Vagina (tissue), 2 donors: ENCODE results near the gene PON3.

Experiments
- POLR2A ChIP-seq, 2 donors: fragments of 450-650 bp; IDR thresholded peaks; one replicate each; pipeline ENCODE4 v1.6.1; 2017; ENCODE audit warnings: antibody characterized with exemption in 2 of 2, mild to moderate bottlenecking in 2 of 2, moderate library complexity in 2 of 2
- POLR2AphosphoS5 ChIP-seq, 2 donors: sonication (generic); formaldehyde crosslinking; IDR thresholded peaks; one replicate each; pipeline ENCODE4 v1.9.0; 2017; ENCODE audit warnings: antibody characterized with exemption in 2 of 2, mild to moderate bottlenecking in 2 of 2, low read depth in 1 of 2; ENCODE audit not compliant: insufficient read depth in 1 of 2
- TF ChIP-seq, protein P1 (sequence below), 3 experiments: fragments of 450-650 bp in 2 of 3; fragments of 200-600 bp in 1 of 3; sonication (generic) in 1 of 3; IDR thresholded peaks; one replicate each; pipeline ENCODE4 v1.5.1; 2017 to 2019; ENCODE audit warnings: antibody characterized with exemption in 3 of 3, mild to moderate bottlenecking in 2 of 3, moderate library complexity in 2 of 3

DNA sequence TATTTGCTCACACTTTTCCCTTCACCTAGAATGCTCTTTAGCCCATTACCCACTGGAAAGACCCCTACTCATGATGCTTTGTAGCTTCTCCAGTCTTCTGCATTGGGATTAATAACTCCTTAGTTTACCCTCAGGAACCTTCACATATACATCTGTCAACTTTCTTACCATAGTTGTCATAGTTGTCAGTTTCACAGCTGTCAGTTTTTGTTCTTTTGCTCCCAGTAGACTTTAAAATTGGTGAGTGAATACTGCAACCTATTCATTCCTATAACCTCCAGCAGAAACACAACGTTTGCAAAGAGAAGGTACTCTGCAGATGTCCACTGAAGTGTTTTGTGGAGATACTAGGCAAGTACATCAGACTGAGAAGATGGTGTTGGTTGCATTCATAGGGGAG is 74.5 kb downstream of the PON3 start:
- TF ChIP-seq POLR2A (IDR thresholded peaks at IDR 0.05) (no peak), POLR2AphosphoS5 (IDR thresholded peaks at IDR 0.05; ENCODE audit: insufficient read depth in 1 of 2, low read depth in 1 of 2) (no peak)
- TF ChIP-seq, protein P1, sequence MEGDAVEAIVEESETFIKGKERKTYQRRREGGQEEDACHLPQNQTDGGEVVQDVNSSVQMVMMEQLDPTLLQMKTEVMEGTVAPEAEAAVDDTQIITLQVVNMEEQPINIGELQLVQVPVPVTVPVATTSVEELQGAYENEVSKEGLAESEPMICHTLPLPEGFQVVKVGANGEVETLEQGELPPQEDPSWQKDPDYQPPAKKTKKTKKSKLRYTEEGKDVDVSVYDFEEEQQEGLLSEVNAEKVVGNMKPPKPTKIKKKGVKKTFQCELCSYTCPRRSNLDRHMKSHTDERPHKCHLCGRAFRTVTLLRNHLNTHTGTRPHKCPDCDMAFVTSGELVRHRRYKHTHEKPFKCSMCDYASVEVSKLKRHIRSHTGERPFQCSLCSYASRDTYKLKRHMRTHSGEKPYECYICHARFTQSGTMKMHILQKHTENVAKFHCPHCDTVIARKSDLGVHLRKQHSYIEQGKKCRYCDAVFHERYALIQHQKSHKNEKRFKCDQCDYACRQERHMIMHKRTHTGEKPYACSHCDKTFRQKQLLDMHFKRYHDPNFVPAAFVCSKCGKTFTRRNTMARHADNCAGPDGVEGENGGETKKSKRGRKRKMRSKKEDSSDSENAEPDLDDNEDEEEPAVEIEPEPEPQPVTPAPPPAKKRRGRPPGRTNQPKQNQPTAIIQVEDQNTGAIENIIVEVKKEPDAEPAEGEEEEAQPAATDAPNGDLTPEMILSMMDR (IDR thresholded peaks at IDR 0.05) = no peak
